Smooth muscle cell of the coronary artery (primary cell): Measurements from ENCODE around the gene AGL. TPM values are rescaled to one million over a fixed set of nuclear protein-coding genes. Genes with fewer than 3 reads are reported as not detected.

ENCODE experiments used
- total RNA-seq: library from RNA; depleted of rRNA; stranded (reverse); fragments of >200 nt; gene quantifications from 2 replicates; pipeline ENCODE4 v1.2.3, GENCODE V29; 2014; ENCODE audit warnings: low replicate concordance

Gene AGL
- total RNA-seq = 5.6 and 11.0 TPM in 2 replicates

GRCh38 chr1:99849744-99850458 is at the start of gene AGL:
Gene AGL (plus strand): TSS chr1:99850361. CDS start chr1:99851043, 682 bp downstream.

GRCh38 chr1:99969729-99970621 is 119.8 kb downstream of the AGL start, which contains the start of gene SLC35A3:
Gene SLC35A3 (plus strand): TSS chr1:99969996. CDS start chr1:99993555, 23,559 bp downstream.

Other genes with a start within 250 kb of the AGL start
- gene PALMD, start 204.2 kb upstream of the AGL start, total RNA-seq = 4.4 and 26.1 TPM in 2 replicates
- gene FRRS1, start 83.7 kb upstream of the AGL start, total RNA-seq = 21.0 and 52.8 TPM in 2 replicates
- 5.5 and 18.6 TPM in 2 replicates for gene SLC35A3, start 119.6 kb downstream of the AGL start, total RNA-seq